NT2/D1 (cell line): ENCODE results near the gene OR6B1.

Source experiments
- SUZ12 ChIP-seq: IDR thresholded peaks from 2 replicates; pipeline ENCODE4 v1.6.1; 2011; ENCODE audit not compliant: insufficient read length, insufficient read depth; ENCODE audit errors: extremely low read depth
- YY1 ChIP-seq: IDR thresholded peaks from 2 replicates; pipeline ENCODE4 v1.6.1; 2011; ENCODE audit not compliant: insufficient read length, insufficient read depth
- ZNF274 ChIP-seq: IDR thresholded peaks from 2 replicates; pipeline ENCODE4 v1.6.1; 2011; ENCODE audit warnings: mild to moderate bottlenecking, low read depth, low read length

DNA sequence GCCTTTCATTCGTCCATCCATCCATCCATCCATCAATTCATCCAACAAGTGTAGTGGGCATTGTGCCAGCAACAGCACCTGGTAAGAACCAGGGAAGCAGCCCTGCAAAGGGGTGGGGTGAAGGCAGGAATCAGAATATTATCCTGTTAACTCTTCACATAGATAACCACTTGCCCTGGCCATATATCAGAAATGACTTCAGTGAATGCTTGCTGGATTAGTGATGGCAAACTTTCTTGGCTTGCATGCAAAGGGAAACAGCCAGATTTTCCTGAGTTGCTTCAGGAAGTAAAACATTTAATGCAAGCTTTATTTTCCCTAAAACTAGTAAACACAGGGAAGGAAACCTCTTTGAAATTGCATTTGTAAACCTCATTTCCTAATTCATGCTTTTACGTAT is 49.4 kb downstream of the OR6B1 start:
- TF ChIP-seq ZNF274 (no peak), SUZ12 (no peak), YY1 (no peak)
